GM21576 (cell line): ENCODE data around the gene TRIM17.

Source experiments
- ATAC-seq: cut with Tn5 transposase; IDR thresholded peaks from one replicate; pipeline ENCODE4 v1.9.1; 2021; ENCODE audit warnings: mild to moderate bottlenecking, moderate library complexity; ENCODE audit not compliant: unreplicated experiment

TRIM17 gene, protein sequence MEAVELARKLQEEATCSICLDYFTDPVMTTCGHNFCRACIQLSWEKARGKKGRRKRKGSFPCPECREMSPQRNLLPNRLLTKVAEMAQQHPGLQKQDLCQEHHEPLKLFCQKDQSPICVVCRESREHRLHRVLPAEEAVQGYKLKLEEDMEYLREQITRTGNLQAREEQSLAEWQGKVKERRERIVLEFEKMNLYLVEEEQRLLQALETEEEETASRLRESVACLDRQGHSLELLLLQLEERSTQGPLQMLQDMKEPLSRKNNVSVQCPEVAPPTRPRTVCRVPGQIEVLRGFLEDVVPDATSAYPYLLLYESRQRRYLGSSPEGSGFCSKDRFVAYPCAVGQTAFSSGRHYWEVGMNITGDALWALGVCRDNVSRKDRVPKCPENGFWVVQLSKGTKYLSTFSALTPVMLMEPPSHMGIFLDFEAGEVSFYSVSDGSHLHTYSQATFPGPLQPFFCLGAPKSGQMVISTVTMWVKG

DNA sequence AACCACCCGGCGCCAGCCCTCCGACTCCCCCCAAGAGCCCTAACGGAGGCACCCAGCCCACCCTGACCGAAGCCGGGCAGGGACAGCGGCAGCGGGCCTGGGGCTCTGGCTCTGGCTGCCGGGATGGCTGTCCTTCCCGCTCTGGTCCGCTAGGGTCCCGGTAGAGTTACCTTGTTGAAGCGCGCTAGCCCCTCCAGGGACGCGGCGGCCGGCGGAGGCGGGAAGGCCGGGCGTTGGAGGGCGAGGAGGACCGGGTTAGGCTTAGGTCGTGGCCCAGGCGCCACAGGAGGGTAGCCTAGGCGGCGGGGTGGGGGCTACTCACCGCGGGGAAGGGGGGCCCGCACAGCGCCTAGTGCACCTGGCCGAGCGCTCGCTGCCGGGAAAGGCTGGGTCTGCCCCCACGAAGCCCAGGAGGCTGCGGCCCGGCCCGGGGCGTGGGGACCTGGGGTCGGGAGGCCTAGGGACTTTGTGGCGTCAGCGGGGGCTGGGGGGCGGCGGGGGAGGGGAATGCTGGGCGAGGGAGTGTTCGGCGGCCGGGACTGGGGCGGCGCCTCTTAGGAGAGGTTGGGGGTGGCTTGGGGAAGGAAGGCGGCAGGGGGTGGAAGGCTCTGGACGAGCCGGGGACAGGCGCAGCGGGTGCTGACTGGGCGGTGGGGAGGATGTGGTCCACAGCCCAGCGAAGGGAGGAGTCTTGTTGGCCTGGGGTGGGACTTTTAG is at the start of gene TRIM17:
Gene TRIM17 (minus strand): TSS at position 645 of the 717 bp plus-strand sequence. CDS start 1,789 bp downstream, outside the sequence.
- ATAC-seq: no peak

DNA sequence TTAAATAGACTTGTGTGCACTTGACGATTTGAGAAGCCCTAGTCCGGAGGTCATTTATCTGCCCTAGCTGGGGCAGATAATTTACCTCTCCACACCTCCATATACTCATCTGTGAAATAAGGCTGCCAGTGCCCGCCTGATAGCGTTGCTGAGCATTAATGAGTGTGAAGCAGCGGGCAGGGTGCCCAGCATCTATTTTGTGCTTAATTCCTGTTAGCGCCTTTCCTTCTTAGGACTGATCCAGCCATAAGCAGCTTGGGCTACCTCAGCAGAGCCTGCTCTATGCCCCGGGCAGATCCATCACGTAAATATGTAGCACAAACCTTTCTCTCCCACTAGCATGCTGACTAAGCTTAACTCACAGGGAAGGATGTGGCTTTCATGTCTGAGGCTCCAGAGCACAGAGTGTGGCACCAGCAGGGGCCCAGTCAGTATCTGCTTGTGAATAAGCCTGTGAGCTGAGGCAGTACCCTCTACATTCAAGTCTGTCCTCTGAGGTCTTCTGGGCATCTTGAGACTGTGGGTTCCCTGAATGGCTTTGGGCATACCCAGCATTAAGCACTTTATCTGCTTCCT is 49.0 kb upstream of the TRIM17 start:
- no peak for ATAC-seq

DNA sequence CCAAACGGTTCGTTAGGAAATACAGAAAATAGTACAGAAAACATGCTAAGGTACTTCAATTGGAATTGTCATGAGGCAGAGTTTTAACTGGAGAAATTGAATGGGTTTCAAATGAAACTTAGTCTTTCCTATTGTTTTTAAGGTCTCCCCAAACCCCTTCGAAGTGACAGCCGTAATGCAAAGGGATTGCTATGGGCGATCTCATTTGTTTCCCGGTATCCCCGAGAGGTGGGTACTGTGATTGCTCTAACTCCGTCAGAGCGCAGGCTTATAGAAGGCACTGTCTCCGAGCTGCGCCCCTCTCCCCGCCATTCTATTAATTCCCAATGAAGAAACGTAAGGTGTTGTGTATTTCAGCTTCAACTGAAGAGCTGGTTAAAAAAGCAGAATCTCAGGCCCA is 48.5 kb upstream of the TRIM17 start:
- no peak for ATAC-seq

DNA sequence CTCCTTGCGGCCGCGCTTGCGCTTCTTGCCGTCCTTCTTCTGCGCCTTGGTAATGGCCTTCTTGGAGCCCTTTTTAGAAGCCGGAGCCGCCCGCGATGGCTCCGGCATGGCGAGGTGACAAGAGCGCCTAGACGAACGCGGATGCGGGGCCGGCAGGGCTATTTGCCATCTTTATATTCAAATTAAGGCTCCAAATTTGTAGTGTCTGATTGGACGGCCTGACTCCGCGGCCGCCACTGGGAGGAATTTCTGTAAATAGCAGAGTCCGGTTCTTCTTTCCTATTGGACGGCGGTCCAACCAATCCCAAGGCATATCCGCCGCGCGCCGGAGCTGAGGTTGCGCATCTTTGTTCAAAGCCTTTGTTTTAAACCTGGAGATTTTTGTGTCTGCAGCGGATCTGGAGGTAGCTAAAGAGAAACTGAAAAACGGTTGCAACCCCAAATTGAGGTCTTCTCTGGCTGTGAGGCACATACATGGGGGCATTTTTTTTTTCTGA is 47.9 kb upstream of the TRIM17 start:
- peak; percentile 81 for ATAC-seq

DNA sequence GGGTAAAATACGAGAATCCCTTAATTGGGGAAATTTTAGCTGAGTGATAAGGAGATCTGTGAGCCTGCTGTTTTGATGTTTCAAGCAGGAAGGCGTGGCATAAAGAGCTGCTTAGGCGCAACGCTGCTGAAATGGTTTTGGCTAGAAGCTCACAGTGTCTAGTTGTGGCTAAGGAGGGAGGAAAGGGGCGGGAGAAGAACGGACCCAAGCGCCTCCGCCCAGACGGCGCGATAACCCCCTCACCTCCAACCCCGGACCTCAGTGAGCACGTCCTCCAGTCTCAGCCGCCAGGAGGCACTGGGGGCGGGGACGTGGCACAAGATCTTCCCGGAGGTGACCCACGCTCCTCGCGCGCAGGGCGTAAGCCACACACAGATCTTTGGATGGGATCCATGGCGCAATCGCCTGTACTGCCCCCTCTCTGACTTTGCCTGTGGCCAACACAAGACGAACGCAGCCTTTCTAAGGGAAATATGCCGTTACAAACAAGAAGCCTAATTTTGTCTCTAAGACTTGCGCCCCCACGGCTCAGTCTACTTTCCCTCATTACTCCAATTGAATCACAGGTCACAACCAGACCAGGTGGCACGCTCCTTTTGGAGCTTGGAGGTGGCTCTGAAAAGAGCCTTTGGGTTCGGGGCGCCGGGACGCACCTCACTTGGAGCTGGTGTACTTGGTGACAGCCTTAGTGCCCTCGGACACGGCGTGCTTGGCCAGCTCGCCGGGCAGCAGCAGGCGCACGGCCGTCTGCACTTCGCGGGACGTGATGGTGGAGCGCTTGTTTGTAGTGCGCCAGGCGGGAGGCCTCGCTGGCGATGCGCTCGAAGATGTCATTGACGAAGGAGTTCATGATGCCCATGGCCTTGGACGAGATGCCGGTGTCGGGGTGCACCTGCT is 47.1 kb upstream of the TRIM17 start:
- peak; percentile 53 for ATAC-seq

DNA sequence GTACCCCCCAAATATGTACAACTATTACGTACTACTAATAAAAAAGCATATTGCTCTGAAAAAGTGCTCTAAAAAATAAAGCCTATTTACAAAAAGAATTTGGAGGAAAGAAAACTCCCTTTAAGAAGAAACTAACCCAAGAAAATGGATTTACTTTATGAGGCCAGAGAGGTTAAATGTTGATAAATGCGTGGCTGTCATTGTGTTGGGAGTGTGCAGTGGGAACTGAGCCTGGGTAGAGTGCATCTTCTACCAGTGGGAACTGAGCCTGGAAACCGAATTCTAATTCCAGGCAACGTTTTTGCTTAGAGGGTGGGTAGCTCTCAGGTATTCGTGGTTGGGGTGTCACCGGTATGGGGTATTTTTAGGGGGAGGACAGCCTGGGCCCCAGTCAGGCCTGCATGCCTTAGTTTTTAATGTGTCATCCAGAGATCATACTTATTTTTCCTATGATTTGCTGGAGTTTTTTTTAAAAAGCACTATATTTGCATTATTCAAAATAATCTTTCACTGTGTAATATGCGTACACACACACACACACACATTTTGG is 46.4 kb upstream of the TRIM17 start:
- ATAC-seq: no peak

DNA sequence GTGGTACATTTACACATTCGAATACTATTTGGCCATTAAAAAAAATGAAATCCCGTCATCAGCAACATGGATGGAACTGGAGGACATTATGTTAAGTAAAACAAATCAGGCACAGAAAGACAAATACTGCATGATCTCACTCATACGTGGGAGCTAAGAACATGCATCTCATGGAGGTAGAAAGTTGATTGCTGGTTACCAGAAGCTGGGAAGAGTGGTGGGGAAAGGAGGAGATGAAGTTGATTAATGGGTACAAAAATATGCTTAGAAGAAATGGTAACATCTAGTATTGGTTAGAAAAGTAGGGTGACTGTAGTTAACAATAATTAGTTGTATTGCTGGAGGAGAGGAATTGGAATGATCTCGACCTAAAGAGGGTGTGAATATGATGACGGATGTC is 45.9 kb upstream of the TRIM17 start:
- ATAC-seq: no peak

DNA sequence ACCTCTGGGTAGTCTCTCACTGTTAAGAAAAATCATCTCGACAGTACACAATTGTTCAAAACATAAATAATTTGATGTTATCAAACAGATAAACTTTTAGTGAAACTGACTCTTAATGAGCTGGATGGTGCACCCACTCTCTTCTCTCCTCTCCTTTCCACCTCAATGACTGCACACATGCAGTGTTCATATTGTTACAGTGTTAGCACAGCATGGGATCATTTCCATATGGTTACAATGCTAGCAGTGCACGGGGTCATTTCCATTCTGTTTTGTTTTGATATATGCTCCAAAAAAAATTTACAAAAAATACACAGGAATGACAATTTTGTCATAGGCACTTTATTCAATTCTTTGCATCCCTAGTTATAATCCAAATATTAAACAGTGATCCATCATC is 44.2 kb upstream of the TRIM17 start:
- ATAC-seq: no peak

DNA sequence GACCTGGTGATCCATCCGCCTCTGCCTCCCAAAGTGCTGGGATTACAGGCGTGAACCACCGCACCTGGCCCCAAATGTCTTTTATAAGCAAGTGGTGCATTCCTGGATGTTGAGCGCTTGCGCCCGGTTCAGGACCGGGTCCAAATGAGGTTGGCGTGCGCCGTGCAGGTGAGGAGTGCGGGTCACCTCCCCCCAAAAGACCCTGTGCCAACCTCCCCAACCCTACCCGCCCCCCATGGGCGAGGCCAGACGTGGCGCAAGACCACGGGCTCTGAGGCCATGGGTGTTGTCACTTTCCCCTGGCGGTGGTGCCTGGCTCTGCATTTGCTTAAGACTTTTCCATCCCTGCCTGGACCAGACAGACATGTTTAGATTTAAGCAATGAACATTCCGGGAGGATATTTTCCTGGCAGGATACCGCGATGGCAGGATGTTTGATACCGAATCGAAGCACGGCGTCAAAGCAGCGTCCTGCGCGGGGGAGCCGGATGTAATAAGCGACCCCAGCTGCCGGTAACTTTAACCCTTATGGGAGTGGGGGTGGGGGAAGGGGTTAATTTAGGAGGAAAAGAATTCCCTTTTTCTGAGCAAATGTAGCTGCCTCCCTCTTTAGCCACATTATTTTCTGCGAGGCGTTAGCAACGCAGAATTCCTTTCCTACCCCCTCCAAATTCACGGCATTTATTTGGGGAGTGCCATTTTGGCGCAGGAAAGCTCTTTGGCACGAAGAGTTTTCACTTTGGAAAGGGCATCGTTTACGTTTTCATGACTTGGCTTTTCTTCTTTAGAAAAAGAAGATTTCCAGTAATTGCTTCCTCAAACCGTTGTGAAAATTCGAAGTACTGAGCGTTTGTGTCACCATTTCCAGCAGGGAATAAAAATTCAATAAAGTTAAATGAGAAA is 42.7 kb upstream of the TRIM17 start:
- ATAC-seq: peak; percentile 26

DNA sequence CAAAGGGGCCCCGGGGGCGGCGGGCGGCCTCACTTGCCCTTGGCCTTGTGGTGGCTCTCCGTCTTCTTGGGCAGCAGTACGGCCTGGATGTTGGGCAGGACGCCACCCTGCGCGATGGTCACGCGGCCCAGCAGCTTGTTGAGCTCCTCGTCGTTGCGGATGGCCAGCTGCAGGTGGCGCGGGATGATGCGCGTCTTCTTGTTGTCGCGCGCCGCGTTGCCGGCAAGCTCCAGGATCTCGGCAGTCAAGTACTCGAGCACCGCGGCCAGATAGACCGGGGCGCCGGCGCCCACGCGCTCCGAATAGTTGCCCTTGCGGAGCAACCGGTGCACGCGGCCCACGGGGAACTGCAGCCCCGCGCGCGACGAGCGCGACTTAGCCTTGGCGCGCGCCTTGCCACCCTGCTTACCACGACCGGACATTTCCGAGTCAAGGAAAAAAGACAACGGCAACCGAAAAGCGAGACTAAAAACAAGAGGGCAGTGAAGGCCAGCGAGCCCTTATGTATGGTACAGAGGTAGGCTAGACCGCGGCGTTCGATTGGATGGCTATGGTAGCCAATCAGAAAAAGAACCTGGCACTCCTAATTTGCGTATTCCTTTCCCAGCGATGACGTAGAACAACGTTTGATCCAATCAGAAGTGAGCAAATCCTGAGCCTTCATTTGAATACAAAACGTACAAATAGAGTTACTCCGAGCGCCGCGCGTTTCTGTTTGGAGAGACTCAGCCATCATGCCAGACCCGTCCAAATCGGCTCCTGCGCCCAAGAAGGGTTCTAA is 40.9 kb upstream of the TRIM17 start:
- peak; percentile 86 for ATAC-seq

DNA sequence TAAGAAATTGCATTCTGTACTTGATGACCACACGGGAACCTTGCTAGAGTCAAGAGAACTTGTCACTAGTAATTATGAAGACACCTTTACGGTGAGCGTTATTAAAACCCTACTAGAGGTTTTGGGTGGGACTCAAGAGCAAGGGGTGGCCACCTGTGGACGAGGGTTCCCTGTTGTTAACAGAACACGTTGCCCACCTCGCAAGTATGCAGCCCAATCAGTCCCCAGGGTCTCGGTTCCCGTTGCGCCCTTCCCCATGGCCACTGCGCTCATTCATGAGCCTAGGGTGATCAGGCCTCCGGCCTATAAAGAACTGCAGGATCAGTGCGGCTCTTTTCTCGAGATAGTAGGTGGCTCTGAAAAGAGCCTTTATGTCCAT is 40.3 kb upstream of the TRIM17 start:
- ATAC-seq: peak; percentile 5

DNA sequence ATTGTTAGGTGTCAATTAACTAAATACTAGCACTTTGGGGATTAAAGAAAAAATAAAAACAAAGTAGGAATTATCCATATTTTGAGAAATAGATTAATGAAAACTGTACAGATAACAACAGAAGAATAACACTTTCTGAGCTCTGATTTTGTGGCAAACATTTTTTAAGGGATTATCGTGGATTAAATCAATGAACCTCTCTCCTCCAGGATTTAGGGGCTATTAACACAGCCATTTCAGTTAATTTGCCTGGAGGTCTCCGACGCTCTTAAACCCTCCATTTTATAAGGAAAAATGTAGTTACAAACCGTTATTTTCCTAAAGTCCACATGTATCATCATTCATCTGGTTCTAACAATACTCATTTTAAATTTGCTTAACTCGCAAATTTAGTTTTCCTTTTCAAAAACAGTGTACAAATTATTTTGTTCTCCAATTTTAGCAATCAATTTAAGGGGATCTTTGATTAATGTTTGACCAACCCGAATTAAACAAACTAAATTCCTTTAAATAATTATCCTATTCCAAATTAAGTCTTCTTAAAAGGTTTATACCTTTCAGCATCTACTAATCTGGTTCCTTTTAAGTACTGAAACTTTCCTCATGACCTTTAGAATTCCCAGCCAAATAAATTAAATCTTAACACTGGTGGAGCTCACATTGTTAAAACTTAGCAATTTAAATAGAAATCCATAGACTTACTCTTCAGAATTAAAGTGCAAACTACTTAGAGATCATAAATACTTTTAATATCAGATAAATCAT is 39.8 kb upstream of the TRIM17 start:
- ATAC-seq: no peak

DNA sequence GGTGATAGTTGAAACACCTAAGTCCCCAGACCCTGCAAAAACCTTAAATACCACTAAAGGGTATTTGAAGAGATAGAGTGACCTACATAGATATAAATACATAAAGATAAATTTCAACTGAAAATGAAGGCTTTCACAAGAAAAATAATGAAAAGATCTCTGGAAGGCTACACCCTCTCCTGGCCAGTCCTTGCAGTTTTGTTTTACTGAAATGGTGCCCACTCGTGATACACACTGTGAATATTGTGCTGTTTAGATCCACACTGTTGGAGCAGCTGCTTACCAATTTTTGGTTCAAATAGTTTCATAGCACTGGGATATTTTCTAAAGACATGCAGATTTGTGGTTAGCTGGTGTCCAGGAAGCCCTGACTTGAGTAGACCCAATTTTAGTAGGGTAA is 39.1 kb upstream of the TRIM17 start:
- no peak for ATAC-seq

DNA sequence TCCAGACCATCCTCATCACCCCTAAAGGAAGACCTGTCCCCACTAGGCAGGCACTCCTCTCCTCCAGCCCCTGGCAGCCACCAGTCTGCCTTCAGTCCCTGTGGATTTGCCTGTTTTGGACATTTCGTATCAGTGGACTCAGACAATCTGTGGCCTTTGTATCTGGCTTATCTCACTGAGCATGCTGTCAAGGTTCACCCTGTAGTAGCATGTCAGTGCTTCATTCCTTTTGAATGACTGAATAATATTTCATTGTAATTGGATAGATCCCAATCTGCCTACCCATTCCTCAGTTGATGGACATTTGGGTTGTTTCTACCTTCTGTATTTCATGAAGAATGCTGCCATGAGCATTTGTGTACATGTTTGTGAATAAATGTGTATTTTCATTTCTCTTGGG is 37.6 kb upstream of the TRIM17 start:
- no peak for ATAC-seq

DNA sequence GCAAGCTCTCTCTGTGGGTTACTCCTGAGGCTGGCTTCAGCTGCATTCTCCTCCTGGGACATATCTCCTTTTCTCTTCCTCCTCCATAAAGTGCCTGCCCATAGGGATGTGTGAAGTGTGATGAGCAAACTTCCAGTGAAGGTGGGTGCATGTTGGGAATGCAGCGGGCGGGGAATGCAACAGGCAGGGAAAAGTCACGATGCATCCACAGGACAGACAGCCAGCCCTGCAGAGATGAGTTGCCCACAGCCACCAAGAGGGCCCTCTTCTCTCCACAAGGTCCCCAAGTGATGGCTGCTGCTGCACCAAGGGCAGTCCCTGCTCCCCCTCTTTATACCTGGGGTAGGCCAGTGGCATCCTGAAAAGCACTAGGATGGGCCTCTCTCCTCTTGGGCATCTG is 37.0 kb upstream of the TRIM17 start:
- no peak for ATAC-seq

DNA sequence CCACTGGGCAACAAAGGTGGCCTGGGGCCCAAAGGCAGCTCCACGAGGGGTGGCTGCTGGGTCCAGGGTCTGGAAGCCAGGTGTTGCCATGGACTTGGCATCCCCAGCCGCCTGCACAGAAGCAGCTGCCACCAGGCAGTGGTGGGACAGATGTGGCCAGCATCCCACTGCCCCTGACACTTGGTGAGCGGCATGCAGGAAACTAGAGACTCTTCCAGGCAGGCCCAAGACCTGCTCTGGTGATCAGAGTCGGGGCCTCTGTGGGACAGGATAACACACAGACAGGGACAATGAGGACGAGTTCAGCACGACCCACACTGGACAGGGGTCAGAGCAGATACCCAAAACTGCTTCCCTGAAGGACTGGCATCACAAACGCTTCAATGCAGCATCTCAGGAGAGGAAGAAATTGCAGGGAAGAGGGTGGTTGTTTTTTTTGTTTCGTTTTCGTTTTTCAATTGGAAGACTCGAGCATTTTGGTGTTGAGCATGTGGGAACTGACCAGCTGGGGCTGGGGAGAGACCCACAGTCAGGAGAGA is 36.4 kb upstream of the TRIM17 start:
- ATAC-seq: no peak

DNA sequence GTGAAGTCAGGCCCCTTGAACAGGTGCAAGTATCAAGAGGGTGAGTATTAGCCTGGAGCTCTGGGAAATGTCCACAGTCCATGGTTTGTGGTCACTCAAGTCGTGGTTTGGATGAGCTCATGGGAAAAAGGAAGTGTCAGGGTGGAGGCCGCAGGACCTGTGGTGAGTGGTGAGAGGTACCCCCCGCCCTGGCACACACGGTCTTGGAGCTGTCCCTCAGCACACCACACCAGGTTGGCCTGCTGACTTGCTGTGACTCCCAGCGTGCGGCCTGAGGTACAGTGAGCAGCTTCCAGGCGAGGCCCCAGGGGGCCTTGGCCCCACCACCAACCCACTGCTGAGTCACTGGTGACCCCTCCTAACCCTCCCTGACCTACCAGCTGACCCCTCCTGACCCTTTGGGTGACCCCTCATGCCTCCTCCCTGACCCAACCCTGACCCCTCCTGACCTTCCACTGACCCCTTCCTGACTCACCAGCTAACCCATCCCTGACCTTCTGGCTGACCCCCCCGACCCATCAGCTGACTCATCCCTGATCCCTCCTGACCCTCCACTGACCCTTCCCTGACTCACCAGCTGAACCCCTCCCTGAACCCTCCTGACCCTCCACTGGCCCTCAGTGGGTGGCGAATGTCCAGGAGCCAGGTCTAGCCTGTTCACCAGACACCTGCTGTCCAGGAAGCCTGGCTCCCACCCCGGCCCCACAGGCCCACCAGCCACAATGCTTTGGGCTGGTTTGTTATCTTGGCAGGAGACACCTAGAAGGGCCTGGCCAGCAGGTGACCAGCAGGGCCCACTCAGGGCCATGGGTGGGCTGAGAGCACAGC is 35.7 kb upstream of the TRIM17 start:
- no peak for ATAC-seq
